Activated naive CD4-positive, alpha-beta T cell treated with anti-CD3 and anti-CD28 coated beads, Interleukin-2, amount 50 U/mL, for 24 hours (primary cell): ENCODE results near the gene XIRP2.
"Not testable (repeated sequence)": the region's sequence is repeated elsewhere in the genome, so short reads cannot be mapped to it uniquely, and the experiment has no call there.

Experiments
- H3K27ac Mint-ChIP-seq: one replicate; pipeline ENCODE4 v1.8.0; 2021; ENCODE audit warnings: mild to moderate bottlenecking, mixed read lengths
- H3K27me3 Mint-ChIP-seq: one replicate; pipeline ENCODE4 v1.8.0; 2021; ENCODE audit warnings: mixed read lengths
- H3K36me3 Mint-ChIP-seq: one replicate; pipeline ENCODE4 v1.8.0; 2021; ENCODE audit warnings: mixed read lengths
- H3K4me1 Mint-ChIP-seq: one replicate; pipeline ENCODE4 v1.8.0; 2021; ENCODE audit warnings: mixed read lengths
- H3K4me3 Mint-ChIP-seq: one replicate; pipeline ENCODE4 v1.8.0; 2021; ENCODE audit warnings: mild to moderate bottlenecking, mixed read lengths
- H3K9me3 Mint-ChIP-seq: one replicate; pipeline ENCODE4 v1.8.0; 2021; ENCODE audit warnings: mixed read lengths

XIRP2 gene

GRCh38 chr2:167215595-167215994, 327.3 kb downstream of the XIRP2 start:
- peaks cover 1% of the 10 kb centered on the region for H3K27me3 Mint-ChIP-seq
- no peak overlapping the region for H3K27ac Mint-ChIP-seq
- no peaks in the 10 kb centered on the region for H3K9me3 Mint-ChIP-seq
- no peaks in the 10 kb centered on the region for H3K4me1 Mint-ChIP-seq
- no peaks in the 10 kb centered on the region for H3K36me3 Mint-ChIP-seq
- no peak overlapping the region for H3K4me3 Mint-ChIP-seq

GRCh38 chr2:167237478-167237877, 349.2 kb downstream of the XIRP2 start:
- Mint-ChIP-seq H3K27ac (no peak overlapping the region), H3K36me3 (no peaks in the 10 kb centered on the region), H3K27me3 (no peaks in the 10 kb centered on the region), H3K9me3 (no peaks in the 10 kb centered on the region), H3K4me3 (no peak overlapping the region), H3K4me1 (no peaks in the 10 kb centered on the region)

GRCh38 chr2:167240671-167241070, 352.4 kb downstream of the XIRP2 start:
- H3K4me1 Mint-ChIP-seq = no peaks in the 10 kb centered on the region
- H3K9me3 Mint-ChIP-seq = no peaks in the 10 kb centered on the region
- H3K36me3 Mint-ChIP-seq = no peaks in the 10 kb centered on the region
- H3K4me3 Mint-ChIP-seq = no peak overlapping the region
- H3K27ac Mint-ChIP-seq = no peak overlapping the region
- no peaks in the 10 kb centered on the region for H3K27me3 Mint-ChIP-seq

GRCh38 chr2:167249197-167249596, 360.9 kb downstream of the XIRP2 start:
- Mint-ChIP-seq H3K36me3 (no peaks in the 10 kb centered on the region), H3K9me3 (no peaks in the 10 kb centered on the region), H3K4me3 (no peak overlapping the region), H3K4me1 (no peaks in the 10 kb centered on the region), H3K27me3 (no peaks in the 10 kb centered on the region), H3K27ac (no peak overlapping the region)

- H3K27ac Mint-ChIP-seq = no peak overlapping the region
- no peaks in the 10 kb centered on the region for H3K4me1 Mint-ChIP-seq
- H3K27me3 Mint-ChIP-seq = no peaks in the 10 kb centered on the region
- H3K9me3 Mint-ChIP-seq = no peaks in the 10 kb centered on the region
- no peaks in the 10 kb centered on the region for H3K36me3 Mint-ChIP-seq
- no peak overlapping the region for H3K4me3 Mint-ChIP-seq
Observed at GRCh38 chr2:167253025-167253424, 364.7 kb downstream of the XIRP2 start.

GRCh38 chr2:167254721-167255120, 366.4 kb downstream of the XIRP2 start:
- Mint-ChIP-seq H3K27ac (no peak overlapping the region), H3K4me3 (no peak overlapping the region), H3K4me1 (no peaks in the 10 kb centered on the region), H3K9me3 (no peaks in the 10 kb centered on the region), H3K36me3 (no peaks in the 10 kb centered on the region), H3K27me3 (no peaks in the 10 kb centered on the region)

GRCh38 chr2:167258712-167259111, 370.4 kb downstream of the XIRP2 start:
- no peak overlapping the region for H3K27ac Mint-ChIP-seq
- H3K4me1 Mint-ChIP-seq = no peaks in the 10 kb centered on the region
- H3K36me3 Mint-ChIP-seq = no peaks in the 10 kb centered on the region
- H3K9me3 Mint-ChIP-seq = no peaks in the 10 kb centered on the region
- no peaks in the 10 kb centered on the region for H3K27me3 Mint-ChIP-seq
- no peak overlapping the region for H3K4me3 Mint-ChIP-seq

GRCh38 chr2:167264380-167264779, 376.1 kb downstream of the XIRP2 start:
- H3K27me3 Mint-ChIP-seq = no peaks in the 10 kb centered on the region
- no peaks in the 10 kb centered on the region for H3K36me3 Mint-ChIP-seq
- peaks cover 7% of the 10 kb centered on the region for H3K9me3 Mint-ChIP-seq
- no peaks in the 10 kb centered on the region for H3K4me1 Mint-ChIP-seq
- H3K4me3 Mint-ChIP-seq = no peak overlapping the region
- H3K27ac Mint-ChIP-seq = no peak overlapping the region

- no peaks in the 10 kb centered on the region for H3K4me1 Mint-ChIP-seq
- H3K27me3 Mint-ChIP-seq = no peaks in the 10 kb centered on the region
- no peaks in the 10 kb centered on the region for H3K36me3 Mint-ChIP-seq
Observed at GRCh38 chr2:167265004-167265403, 376.7 kb downstream of the XIRP2 start.

GRCh38 chr2:167265722-167266121, 377.4 kb downstream of the XIRP2 start:
- Mint-ChIP-seq H3K4me3 (no peak overlapping the region), H3K9me3 (peaks cover 12% of the 10 kb centered on the region), H3K36me3 (no peaks in the 10 kb centered on the region), H3K27ac (no peak overlapping the region), H3K27me3 (no peaks in the 10 kb centered on the region), H3K4me1 (no peaks in the 10 kb centered on the region)

More at GRCh38 chr2:167265004-167265403, 376.7 kb downstream of the XIRP2 start:
- H3K4me3 Mint-ChIP-seq = no peak overlapping the region
- no peak overlapping the region for H3K27ac Mint-ChIP-seq
- H3K9me3 Mint-ChIP-seq = peaks cover 12% of the 10 kb centered on the region

GRCh38 chr2:167268245-167268644, 380.0 kb downstream of the XIRP2 start:
- not testable (repeated sequence) for H3K4me3 Mint-ChIP-seq, H3K27me3 Mint-ChIP-seq, H3K36me3 Mint-ChIP-seq, H3K4me1 Mint-ChIP-seq, H3K27ac Mint-ChIP-seq
- H3K9me3 Mint-ChIP-seq = peaks cover 12% of the 10 kb centered on the region

GRCh38 chr2:167271932-167272331, 383.7 kb downstream of the XIRP2 start:
- Mint-ChIP-seq H3K4me3 (no peak overlapping the region), H3K4me1 (no peaks in the 10 kb centered on the region), H3K9me3 (peaks cover 7% of the 10 kb centered on the region), H3K27me3 (no peaks in the 10 kb centered on the region), H3K36me3 (no peaks in the 10 kb centered on the region), H3K27ac (no peak overlapping the region)

GRCh38 chr2:167275046-167275445, 386.8 kb downstream of the XIRP2 start:
- Mint-ChIP-seq H3K9me3 (no peaks in the 10 kb centered on the region), H3K4me1 (no peaks in the 10 kb centered on the region), H3K36me3 (no peaks in the 10 kb centered on the region), H3K27me3 (no peaks in the 10 kb centered on the region), H3K4me3 (no peak overlapping the region), H3K27ac (no peak overlapping the region)

- H3K4me1 Mint-ChIP-seq = no peaks in the 10 kb centered on the region
- no peak overlapping the region for H3K4me3 Mint-ChIP-seq
- peaks cover 8% of the 10 kb centered on the region for H3K9me3 Mint-ChIP-seq
- peaks cover 7% of the 10 kb centered on the region for H3K27me3 Mint-ChIP-seq
- no peaks in the 10 kb centered on the region for H3K36me3 Mint-ChIP-seq
- no peak overlapping the region for H3K27ac Mint-ChIP-seq
Observed at GRCh38 chr2:167279810-167280209, 391.5 kb downstream of the XIRP2 start.

GRCh38 chr2:167287212-167287611, 398.9 kb downstream of the XIRP2 start:
- peaks cover 24% of the 10 kb centered on the region for H3K27me3 Mint-ChIP-seq

GRCh38 chr2:167289651-167290410, 401.6 kb downstream of the XIRP2 start:
- Mint-ChIP-seq H3K9me3 (no peaks in the 10 kb centered on the region), H3K4me1 (peaks cover 19% of the 10 kb centered on the region), H3K4me3 (no peak overlapping the region), H3K27ac (no peak overlapping the region), H3K36me3 (peaks cover 1% of the 10 kb centered on the region), H3K27me3 (peaks cover 29% of the 10 kb centered on the region)

More at GRCh38 chr2:167287212-167287611, 398.9 kb downstream of the XIRP2 start:
- peaks cover 8% of the 10 kb centered on the region for H3K9me3 Mint-ChIP-seq
- peaks cover 6% of the 10 kb centered on the region for H3K4me1 Mint-ChIP-seq
- H3K4me3 Mint-ChIP-seq = no peak overlapping the region
- H3K36me3 Mint-ChIP-seq = no peaks in the 10 kb centered on the region
- no peak overlapping the region for H3K27ac Mint-ChIP-seq
